ENCODE measurements around the gene MDP1. TPM values are rescaled to one million over a fixed set of nuclear protein-coding genes. Genes with fewer than 3 reads are reported as not detected.

The MDP1 gene
- total RNA-seq, 1 donor from 2014 or later = 18.4 TPM

- Mint-ChIP-seq H3K27me3 (ENCODE audit: low read depth) (no peaks in the 10 kb centered on the region), H3K4me1 (peaks cover 12% of the 10 kb centered on the region), H3K36me3 (no peaks in the 10 kb centered on the region), H3K27ac (no peak overlapping the region), H3K9me3 (no peaks in the 10 kb centered on the region), H3K4me3 (no peak overlapping the region)
- no peak for DNase-seq (ENCODE audit: low spot score in 2 of 2, unreplicated experiment in 2 of 2)
- TF ChIP-seq CTCF (IDR thresholded peaks at IDR 0.05; ENCODE audit: unreplicated experiment) = no peak
Measured at GRCh38 chr14:24253936-24254335, 38.1 kb upstream of the MDP1 start.

- Mint-ChIP-seq H3K27ac (no peak overlapping the region), H3K4me3 (no peak overlapping the region), H3K9me3 (no peaks in the 10 kb centered on the region), H3K36me3 (no peaks in the 10 kb centered on the region), H3K4me1 (peaks cover 5% of the 10 kb centered on the region), H3K27me3 (ENCODE audit: low read depth) (no peaks in the 10 kb centered on the region)
- no peak for DNase-seq (ENCODE audit: low spot score in 2 of 2, unreplicated experiment in 2 of 2)
- no peak for TF ChIP-seq CTCF (IDR thresholded peaks at IDR 0.05; ENCODE audit: unreplicated experiment)
Measured at GRCh38 chr14:24252289-24253124, 36.6 kb upstream of the MDP1 start.

- DNase-seq (ENCODE audit: low spot score in 2 of 2, unreplicated experiment in 2 of 2) = no peak
- TF ChIP-seq CTCF (IDR thresholded peaks at IDR 0.05; ENCODE audit: unreplicated experiment) = no peak
- Mint-ChIP-seq H3K36me3 (no peaks in the 10 kb centered on the region), H3K4me1 (peaks cover under 1% of the 10 kb centered on the region), H3K27ac (no peak overlapping the region), H3K27me3 (ENCODE audit: low read depth) (no peaks in the 10 kb centered on the region), H3K9me3 (no peaks in the 10 kb centered on the region), H3K4me3 (no peak overlapping the region)
Measured at GRCh38 chr14:24251880-24252288, 36.0 kb upstream of the MDP1 start.

GRCh38 chr14:24250354-24250753 lies 34.5 kb upstream of the MDP1 start:
- Mint-ChIP-seq H3K27ac (no peak overlapping the region), H3K4me1 (no peaks in the 10 kb centered on the region), H3K9me3 (no peaks in the 10 kb centered on the region), H3K36me3 (no peaks in the 10 kb centered on the region), H3K4me3 (no peak overlapping the region), H3K27me3 (ENCODE audit: low read depth) (no peaks in the 10 kb centered on the region)
- DNase-seq (ENCODE audit: low spot score in 2 of 2, unreplicated experiment in 2 of 2) = no peak
- no peak for TF ChIP-seq CTCF (IDR thresholded peaks at IDR 0.05; ENCODE audit: unreplicated experiment)

- no peak for TF ChIP-seq CTCF (IDR thresholded peaks at IDR 0.05; ENCODE audit: unreplicated experiment)
- Mint-ChIP-seq H3K27ac (no peak overlapping the region), H3K4me3 (no peak overlapping the region), H3K36me3 (no peaks in the 10 kb centered on the region), H3K9me3 (no peaks in the 10 kb centered on the region), H3K4me1 (no peaks in the 10 kb centered on the region), H3K27me3 (ENCODE audit: low read depth) (no peaks in the 10 kb centered on the region)
- no peak for DNase-seq (ENCODE audit: low spot score in 2 of 2, unreplicated experiment in 2 of 2)
Measured at GRCh38 chr14:24249230-24250021, 33.6 kb upstream of the MDP1 start.
